ENCODE measurements around the gene INHBB. TPM values are rescaled to one million over a fixed set of nuclear protein-coding genes. Genes with fewer than 3 reads are reported as not detected.

The INHBB gene
- polyA plus RNA-seq, 1 experiment: 0.09 TPM

DNA sequence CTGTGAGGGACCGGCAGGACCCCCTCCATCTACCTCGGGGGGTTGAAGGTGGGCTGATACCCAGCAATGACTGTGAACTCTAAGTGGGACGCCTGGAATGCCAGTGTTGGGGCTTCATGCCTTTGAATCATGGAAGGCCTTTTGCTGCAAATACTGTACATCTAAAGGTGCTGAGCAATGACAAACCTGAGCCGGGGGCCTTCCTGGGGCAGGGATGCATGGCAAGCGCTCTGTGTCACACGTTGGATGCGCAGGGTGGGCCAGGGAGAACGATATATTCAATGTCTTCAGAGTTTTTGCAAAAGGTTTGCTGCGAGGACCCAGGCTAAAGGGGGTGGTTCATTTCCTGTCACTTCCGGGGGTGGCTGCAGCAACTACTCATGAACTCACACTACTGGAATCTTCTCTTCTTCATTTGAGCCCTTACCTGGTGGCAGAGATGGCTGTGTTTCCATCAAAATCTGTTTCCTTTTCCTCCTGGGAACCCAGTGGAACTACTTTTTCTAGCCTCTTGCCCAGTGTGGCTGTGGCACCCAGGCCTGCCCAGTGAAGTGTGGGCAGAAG lies 24.1 kb upstream of the INHBB start:
- Histone ChIP-seq H3K9me3 (ENCODE audit: control insufficient read depth, insufficient read depth, low read length) (no peaks in the 10 kb centered on the region), H3K27me3 (ENCODE audit: control insufficient read depth, insufficient read depth, low read length) (peaks cover 48% of the 10 kb centered on the region), H3K27ac (ENCODE audit: low read depth, low read length) (no peak overlapping the region), H3K4me3 (ENCODE audit: low read depth, low read length) (no peak overlapping the region)
- TF ChIP-seq, protein P1, sequence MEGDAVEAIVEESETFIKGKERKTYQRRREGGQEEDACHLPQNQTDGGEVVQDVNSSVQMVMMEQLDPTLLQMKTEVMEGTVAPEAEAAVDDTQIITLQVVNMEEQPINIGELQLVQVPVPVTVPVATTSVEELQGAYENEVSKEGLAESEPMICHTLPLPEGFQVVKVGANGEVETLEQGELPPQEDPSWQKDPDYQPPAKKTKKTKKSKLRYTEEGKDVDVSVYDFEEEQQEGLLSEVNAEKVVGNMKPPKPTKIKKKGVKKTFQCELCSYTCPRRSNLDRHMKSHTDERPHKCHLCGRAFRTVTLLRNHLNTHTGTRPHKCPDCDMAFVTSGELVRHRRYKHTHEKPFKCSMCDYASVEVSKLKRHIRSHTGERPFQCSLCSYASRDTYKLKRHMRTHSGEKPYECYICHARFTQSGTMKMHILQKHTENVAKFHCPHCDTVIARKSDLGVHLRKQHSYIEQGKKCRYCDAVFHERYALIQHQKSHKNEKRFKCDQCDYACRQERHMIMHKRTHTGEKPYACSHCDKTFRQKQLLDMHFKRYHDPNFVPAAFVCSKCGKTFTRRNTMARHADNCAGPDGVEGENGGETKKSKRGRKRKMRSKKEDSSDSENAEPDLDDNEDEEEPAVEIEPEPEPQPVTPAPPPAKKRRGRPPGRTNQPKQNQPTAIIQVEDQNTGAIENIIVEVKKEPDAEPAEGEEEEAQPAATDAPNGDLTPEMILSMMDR (IDR thresholded peaks at IDR 0.05; ENCODE audit: low read depth, low read length): no peak
- no peak for DNase-seq (ENCODE audit: low read depth, low spot score)
- ChIA-PET CTCF (interaction anchor here (1.0 to 2.0 kb wide), 2 partner anchors 359 to 758 kb away, joined by 3 to 8 read pairs; no protein-coding TSS in a partner anchor), POLR2A (no interaction called here)

GRCh38 chr2:120322329-120322728 lies 23.6 kb upstream of the INHBB start:
- TF ChIP-seq, protein P1 (IDR thresholded peaks at IDR 0.05; ENCODE audit: low read depth, low read length): no peak
- ChIA-PET POLR2A (no interaction called here), CTCF (interaction anchor here (2.0 kb wide), 1 partner anchor 358 kb away, joined by 8 read pairs; no protein-coding TSS in a partner anchor)
- Histone ChIP-seq H3K27me3 (ENCODE audit: control insufficient read depth, insufficient read depth, low read length) (peaks cover 49% of the 10 kb centered on the region), H3K9me3 (ENCODE audit: control insufficient read depth, insufficient read depth, low read length) (no peaks in the 10 kb centered on the region), H3K4me3 (ENCODE audit: low read depth, low read length) (no peak overlapping the region), H3K27ac (ENCODE audit: low read depth, low read length) (no peak overlapping the region)
- no peak for DNase-seq (ENCODE audit: low read depth, low spot score)

- H3K9me3 ChIP-seq (ENCODE audit: control insufficient read depth, insufficient read depth, low read length): no peaks in the 10 kb centered on the region
- DNase-seq (ENCODE audit: low read depth, low spot score): no peak
- no peak overlapping the region for H3K27ac ChIP-seq (ENCODE audit: low read depth, low read length)
- no peak overlapping the region for H3K4me3 ChIP-seq (ENCODE audit: low read depth, low read length)
- H3K27me3 ChIP-seq (ENCODE audit: control insufficient read depth, insufficient read depth, low read length): peaks cover 46% of the 10 kb centered on the region
- POLR2A ChIA-PET: interaction anchor here (0.6 kb wide), 1 partner anchor 75 kb away, joined by 3 read pairs; no protein-coding TSS in a partner anchor
- CTCF ChIA-PET: interaction anchor here (0.6 to 2.0 kb wide), 3 partner anchors 10 to 121 kb away, joined by 3 to 18 read pairs (median 3); no protein-coding TSS in a partner anchor
- TF ChIP-seq, protein P1 (IDR thresholded peaks at IDR 0.05; ENCODE audit: low read depth, low read length): no peak
These were observed 22.7 kb upstream of the INHBB start for GRCh38 chr2:120323214-120323613.

DNA sequence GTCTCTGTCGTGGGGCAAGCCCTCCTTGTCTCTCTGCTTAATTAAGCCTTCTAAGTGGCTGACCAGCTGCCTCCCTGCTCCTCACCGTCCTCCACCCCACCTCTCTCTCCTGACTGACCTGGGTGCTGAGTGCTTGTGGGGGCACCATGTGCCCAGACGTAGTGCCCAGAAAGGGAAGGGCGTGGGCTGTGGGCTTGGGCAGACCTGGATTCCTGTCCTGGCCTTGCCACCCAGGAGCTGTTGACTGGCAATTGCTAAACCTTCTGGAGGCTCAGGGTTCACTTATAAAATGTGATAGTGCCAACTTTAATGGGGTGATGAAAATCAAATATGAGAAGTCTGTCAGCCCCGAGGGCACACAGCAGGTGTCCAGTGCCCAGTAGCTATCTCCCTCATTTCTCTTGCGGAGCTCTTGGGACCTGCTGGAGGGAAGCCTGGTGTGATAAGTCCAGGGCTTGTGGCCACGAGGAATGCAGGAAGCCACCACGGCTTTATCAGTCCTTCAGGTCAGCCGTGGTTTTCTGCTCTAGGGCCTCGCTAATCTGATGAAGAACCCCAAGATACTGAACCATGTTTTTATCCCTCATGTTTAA lies 22.0 kb upstream of the INHBB start:
- no peak for DNase-seq (ENCODE audit: low read depth, low spot score)
- Histone ChIP-seq H3K9me3 (ENCODE audit: control insufficient read depth, insufficient read depth, low read length) (no peaks in the 10 kb centered on the region), H3K27me3 (ENCODE audit: control insufficient read depth, insufficient read depth, low read length) (peaks cover 39% of the 10 kb centered on the region), H3K27ac (ENCODE audit: low read depth, low read length) (no peak overlapping the region), H3K4me3 (ENCODE audit: low read depth, low read length) (no peak overlapping the region)
- ChIA-PET CTCF (interaction anchor here (0.7 to 2.0 kb wide), 3 partner anchors 11 to 357 kb away, joined by 3 to 18 read pairs (median 9); no protein-coding TSS in a partner anchor), POLR2A (interaction anchor here (0.6 to 1.3 kb wide), 2 partner anchors 11 to 76 kb away, joined by 3 to 4 read pairs; no protein-coding TSS in a partner anchor)
- TF ChIP-seq, protein P1 (IDR thresholded peaks at IDR 0.05; ENCODE audit: low read depth, low read length): no peak

DNA sequence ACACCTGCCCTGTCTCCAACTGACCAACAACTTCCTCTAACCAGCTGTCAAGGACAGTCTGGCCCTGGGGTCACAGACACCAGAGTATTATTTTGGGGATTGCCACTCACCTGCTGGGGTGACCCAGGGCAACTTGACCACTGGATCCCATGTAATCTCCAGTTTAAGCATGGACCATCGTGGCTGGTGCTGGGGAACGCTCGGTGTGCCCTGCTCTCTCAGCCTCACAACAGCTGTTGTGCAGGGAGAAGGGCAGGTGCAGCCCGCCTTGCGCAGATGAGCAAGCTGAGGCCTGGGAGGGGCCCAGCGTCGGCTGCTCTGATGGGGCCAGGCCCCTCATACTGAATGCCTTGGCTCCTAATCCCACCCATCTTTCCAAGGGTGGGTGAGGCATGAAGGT lies 21.0 kb upstream of the INHBB start:
- no peaks in the 10 kb centered on the region for H3K9me3 ChIP-seq (ENCODE audit: control insufficient read depth, insufficient read depth, low read length)
- no peak overlapping the region for H3K4me3 ChIP-seq (ENCODE audit: low read depth, low read length)
- TF ChIP-seq, protein P1 (IDR thresholded peaks at IDR 0.05; ENCODE audit: low read depth, low read length): no peak
- DNase-seq (ENCODE audit: low read depth, low spot score): no peak
- ChIA-PET POLR2A (interaction anchor here (1.3 kb wide), 1 partner anchor 10 kb away, joined by 4 read pairs; no protein-coding TSS in a partner anchor), CTCF (interaction anchor here (0.7 kb wide), 1 partner anchor 11 kb away, joined by 4 read pairs; no protein-coding TSS in a partner anchor)
- peaks cover 29% of the 10 kb centered on the region for H3K27me3 ChIP-seq (ENCODE audit: control insufficient read depth, insufficient read depth, low read length)
- no peak overlapping the region for H3K27ac ChIP-seq (ENCODE audit: low read depth, low read length)
